NOMO-1 (cell line): ENCODE data around the gene ITIH3.

ENCODE experiments used
- DNase-seq, 2 experiments: peaks; one replicate each; lab custom pipeline; 2025; ENCODE audit not compliant: unreplicated experiment in 2 of 2; lab: John Stamatoyannopoulos, UW

The ITIH3 gene

DNA sequence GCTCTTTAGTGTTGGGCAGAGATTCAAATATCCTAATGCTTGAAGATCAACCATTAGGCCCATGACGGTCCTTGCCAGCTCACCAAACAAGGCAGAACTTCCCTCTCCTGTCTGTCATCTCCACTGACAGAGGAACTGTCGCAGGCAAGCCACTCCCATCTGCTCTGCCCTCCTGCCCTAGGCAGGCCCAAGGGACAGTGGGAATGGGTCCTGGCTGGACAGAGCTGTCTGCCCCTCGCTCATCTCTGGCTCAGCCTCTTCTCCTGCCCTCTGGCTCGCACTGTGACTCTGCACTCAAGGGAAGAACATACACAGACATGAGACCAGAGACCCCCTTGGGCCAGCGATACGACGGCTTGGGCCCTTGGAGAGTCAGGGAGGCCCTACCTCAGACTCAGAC, 47.8 kb downstream of the ITIH3 start:
- no peak for DNase-seq

GRCh38 chr3:52843108-52843865, 48.7 kb downstream of the ITIH3 start:
- no peak for DNase-seq

- DNase-seq = no peak
Observed at GRCh38 chr3:52843881-52844280, 49.3 kb downstream of the ITIH3 start.

DNA sequence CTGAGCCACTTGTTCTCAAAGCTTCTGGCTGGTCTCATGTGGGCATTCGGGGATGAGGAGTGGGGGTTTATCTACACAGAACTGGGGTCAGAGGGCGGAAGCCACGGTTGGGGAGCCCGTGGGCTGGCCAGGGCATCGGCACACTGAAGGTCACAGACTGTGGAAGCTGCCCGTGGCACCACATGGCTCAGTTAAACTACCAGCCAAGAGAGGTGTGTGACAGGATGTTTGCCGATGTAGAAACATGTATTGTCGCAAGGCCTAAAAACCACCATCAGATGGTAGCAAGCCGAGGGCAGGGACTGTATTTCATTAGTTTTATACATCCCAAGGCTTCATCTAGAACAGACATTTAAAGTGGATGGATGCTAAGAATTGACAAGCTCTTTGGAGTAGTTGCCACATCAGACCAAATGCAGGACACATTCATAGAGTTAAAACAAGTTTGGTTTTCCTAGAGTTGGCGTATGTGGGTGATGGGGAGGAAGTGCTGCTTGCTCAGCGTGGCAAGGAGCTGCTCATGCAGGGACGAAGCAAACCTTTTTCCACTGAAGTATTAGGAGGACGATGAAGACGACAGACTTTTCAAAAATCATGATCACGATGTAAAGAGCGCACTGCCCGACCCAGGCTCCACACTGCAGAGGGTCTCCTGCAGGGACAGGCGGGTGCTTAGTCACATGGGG, 49.8 kb downstream of the ITIH3 start:
- DNase-seq = peak; percentile 46 to 52

GRCh38 chr3:52845157-52845556, 50.6 kb downstream of the ITIH3 start:
- DNase-seq = peak; percentile 31 to 37

- DNase-seq = no peak
Observed at GRCh38 chr3:52845691-52846431, 51.3 kb downstream of the ITIH3 start.

DNA sequence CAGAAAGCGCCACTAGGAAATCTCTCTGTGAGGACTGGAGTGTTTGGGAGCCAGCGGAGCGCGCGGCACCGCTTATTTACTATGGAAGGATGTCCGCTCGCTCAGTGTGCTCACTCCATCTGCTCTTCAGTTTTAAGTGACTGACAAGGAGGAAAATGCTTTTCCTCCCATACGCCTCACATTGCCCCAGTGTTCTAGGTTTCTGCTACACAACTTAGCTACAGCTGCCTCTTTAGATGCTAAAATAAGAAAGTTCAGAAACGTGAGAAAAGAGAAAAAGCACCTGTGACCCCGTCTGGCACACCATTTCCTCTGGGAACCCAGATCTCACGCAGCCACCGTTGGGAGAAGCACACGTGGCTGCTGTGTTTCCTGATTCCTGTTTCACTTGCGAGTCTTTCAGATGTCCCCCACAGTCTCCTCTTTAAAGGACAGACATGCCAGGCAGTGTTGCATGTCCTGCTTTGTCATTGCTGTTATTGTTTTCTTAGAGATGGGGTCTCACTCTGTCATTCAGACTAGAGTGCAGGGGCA, 51.9 kb downstream of the ITIH3 start:
- DNase-seq = peak in 1 of 2 experiments; percentile 4

GRCh38 chr3:52847241-52847640, 52.6 kb downstream of the ITIH3 start:
- no peak for DNase-seq

DNA sequence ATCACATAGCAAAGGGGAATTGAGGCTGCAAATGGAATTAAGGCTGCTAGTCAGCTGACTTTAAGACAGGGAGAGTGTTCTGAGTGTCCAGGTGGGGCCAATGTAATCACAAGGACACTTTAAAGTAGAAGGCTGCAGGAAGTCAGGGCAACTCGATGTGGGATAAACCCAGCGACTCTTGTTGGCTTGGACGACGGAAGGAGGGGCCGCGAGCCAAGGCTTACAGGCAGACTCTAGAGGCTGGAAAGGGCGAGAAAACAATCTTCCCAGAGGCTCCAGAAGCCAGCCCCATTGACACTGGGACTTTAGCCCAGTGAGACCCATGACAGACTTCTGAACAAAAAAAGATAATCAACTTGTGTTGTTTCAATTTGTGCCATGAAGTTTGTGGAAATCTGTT, 53.1 kb downstream of the ITIH3 start:
- no peak for DNase-seq

- DNase-seq = no peak
Observed at GRCh38 chr3:52848617-52849016, 54.0 kb downstream of the ITIH3 start.

- no peak for DNase-seq
Observed at GRCh38 chr3:52849656-52850055, 55.1 kb downstream of the ITIH3 start.

GRCh38 chr3:52851348-52851747, 56.8 kb downstream of the ITIH3 start:
- peak; percentile 23 to 37 for DNase-seq

GRCh38 chr3:52852419-52852818, 57.8 kb downstream of the ITIH3 start:
- no peak for DNase-seq

GRCh38 chr3:52854013-52854412, 59.4 kb downstream of the ITIH3 start:
- no peak for DNase-seq

DNA sequence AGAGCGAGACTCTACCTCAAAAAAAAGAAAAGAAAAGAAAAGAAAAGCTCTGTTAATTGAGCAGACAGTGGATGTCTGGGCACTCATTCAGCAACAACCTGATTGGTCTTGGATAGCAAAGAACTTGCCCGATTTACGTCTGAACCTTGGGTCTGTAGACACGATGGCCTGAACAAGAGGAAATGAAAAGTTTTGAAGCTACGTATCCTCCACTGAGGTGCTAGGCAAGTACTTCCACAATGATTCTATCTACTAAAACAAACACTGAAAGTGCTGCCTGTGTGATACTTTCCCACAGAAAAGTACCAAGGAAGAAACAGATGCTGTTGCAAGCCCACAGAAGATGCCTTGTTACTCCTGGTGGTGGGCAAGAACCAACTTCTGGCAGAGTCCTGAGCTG, 62.1 kb downstream of the ITIH3 start:
- no peak for DNase-seq

GRCh38 chr3:52857133-52857532, 62.5 kb downstream of the ITIH3 start:
- DNase-seq = no peak

GRCh38 chr3:52857864-52858263, 63.3 kb downstream of the ITIH3 start:
- no peak for DNase-seq
